PC-9 (cell line): ENCODE data around the gene ZSWIM4.

Source experiments
- CTCF ChIP-seq: fragments of 200-600 bp; sonication (generic); conservative IDR thresholded peaks from 2 replicates; pipeline ENCODE4 v1.6.1; 2017; ENCODE audit warnings: mixed run types, antibody characterized with exemption, mild to moderate bottlenecking, moderate library complexity
- EZH2 ChIP-seq: fragments of 200-600 bp; sonication (generic); IDR thresholded peaks from 2 replicates; pipeline ENCODE4 v1.8.0; 2017; ENCODE audit warnings: antibody characterized with exemption, low read depth

- TF ChIP-seq CTCF (no peak), EZH2 (no peak)
Measured at GRCh38 chr19:13840305-13841085, 45.3 kb downstream of the ZSWIM4 start.
